MG63 (cell line): ENCODE results near the gene MYH6. TPM values are rescaled to one million over a fixed set of nuclear protein-coding genes. Genes with fewer than 3 reads are reported as not detected.

Experiments used
- DNase-seq: peaks from one replicate; pipeline ENCODE4 v3.0.0-alpha.2; 2020
- H3K27me3 ChIP-seq: fragments of 250-450 bp; sonication (Bioruptor Pico); 2 replicates; pipeline ENCODE4 v1.5.1; 2020; ENCODE audit warnings: mild to moderate bottlenecking, moderate library complexity
- H3K36me3 ChIP-seq: fragments of 250-450 bp; sonication (Bioruptor Pico); 2 replicates; pipeline ENCODE4 v1.5.1; 2020; ENCODE audit warnings: mild to moderate bottlenecking, moderate library complexity
- H3K4me3 ChIP-seq: fragments of 250-450 bp; sonication (Bioruptor Pico); 2 replicates; pipeline ENCODE4 v1.5.1; 2020; ENCODE audit warnings: mild to moderate bottlenecking, moderate library complexity
- H3K9me3 ChIP-seq: fragments of 250-450 bp; sonication (Bioruptor Pico); 2 replicates; pipeline ENCODE4 v1.5.1; 2020; ENCODE audit warnings: mild to moderate bottlenecking, moderate library complexity
- total RNA-seq: library from RNA; depleted of rRNA; stranded (reverse); fragments of >200 nt; shearing (Covaris generic); gene quantifications from 2 replicates; pipeline ENCODE4 v1.2.3, GENCODE V29; 2014; ENCODE audit warnings: low replicate concordance; rRNA removed

MYH6 gene
- total RNA-seq, 1 experiment from 2014 or later, result not detected

DNA sequence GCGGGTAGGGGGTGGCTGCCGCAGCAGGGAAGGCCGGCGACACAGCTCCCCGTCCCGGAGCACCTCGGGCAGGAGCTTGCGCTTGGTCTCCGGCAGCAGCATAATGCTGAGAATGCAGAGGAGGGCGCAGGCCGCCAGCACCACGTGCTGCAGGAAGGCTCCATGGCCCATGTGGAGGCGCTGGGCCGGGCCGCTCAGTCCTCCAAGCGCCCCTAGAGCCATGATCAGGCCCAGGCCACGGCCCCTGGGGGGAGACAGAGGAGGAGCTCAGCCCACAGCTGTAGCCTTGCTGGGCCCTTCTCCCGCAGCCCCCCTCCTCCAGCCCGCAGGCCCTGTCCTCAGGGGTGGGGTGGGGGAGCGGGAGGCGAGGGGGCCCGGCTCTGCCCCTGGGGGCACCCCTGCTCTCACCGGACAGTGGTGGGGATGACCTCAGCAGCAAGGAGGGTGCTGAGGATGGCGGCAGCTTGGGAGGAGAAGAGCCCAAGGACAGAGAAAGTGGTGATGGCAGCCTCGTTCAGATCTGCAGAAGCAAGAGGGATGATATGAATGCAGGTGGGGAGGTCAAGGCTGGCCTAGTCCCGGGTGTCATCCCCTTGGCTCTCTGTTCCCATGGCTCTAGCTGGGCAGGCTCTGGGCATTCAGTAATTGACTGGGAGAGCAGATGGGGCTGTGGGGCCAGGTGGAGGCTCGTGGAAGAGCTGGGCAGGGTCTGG lies 61.2 kb downstream of the MYH6 start:
- H3K4me3 ChIP-seq, result no peak overlapping the region
- H3K36me3 ChIP-seq, result no peaks in the 10 kb centered on the region
- DNase-seq, result no peak
- H3K9me3 ChIP-seq, result no peaks in the 10 kb centered on the region
- no peaks in the 10 kb centered on the region for H3K27me3 ChIP-seq

DNA sequence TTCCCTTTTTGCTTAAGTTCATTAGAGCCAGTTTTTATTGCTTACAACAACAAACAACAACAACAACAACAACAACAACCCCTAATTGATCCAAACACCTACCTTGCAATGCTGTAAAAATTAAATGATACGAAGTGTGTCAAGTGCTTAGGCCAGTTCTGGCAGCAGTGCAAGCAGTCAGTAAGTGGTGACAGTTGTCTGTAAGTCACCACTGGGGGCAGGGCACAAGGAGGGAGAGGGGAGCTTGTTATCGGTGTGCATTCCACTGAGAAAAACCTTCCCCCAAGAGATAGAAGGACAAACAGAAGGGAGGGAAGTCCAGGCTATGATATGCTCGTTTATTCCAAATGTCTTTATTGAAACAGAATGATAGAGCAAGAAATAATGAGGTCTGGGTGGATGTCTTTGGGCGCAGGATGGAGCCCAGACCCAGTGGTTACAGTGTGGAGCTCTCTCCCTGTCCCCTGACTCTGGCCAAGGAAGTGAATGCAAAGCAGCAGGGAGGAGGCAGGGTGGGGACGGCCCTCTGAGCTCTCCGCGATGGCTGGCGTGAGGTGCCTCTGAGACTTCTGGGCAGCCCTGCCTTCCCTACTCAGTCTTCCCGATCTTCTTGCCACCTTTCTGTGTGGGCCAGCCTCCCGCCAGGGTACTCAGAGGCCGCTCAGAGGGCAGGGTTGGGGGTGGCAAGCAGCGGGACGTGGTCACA lies 61.9 kb downstream of the MYH6 start:
- Histone ChIP-seq H3K9me3 (no peaks in the 10 kb centered on the region), H3K27me3 (no peaks in the 10 kb centered on the region), H3K36me3 (no peaks in the 10 kb centered on the region), H3K4me3 (no peak overlapping the region)
- DNase-seq, result no peak

DNA sequence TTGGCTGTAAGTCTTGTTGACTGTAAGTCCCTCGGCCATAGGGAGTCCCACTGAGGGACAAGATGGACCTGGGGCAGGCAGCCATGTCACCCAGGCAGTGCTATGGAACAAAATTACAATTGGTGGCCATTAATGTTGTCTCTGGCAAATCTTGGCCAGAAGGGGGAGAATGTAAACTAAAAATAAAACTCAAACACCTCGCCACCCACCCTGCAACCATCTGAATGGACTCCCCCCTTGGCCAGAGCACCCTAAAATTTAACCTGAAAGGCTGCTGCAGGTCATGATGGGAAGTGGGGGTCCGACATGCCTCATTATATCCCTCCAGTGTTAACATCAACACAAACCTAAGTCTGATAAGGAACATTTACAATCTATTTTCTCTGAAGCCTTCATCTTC lies 63.6 kb downstream of the MYH6 start:
- no peak for DNase-seq
- no peak overlapping the region for H3K4me3 ChIP-seq
- H3K9me3 ChIP-seq, result peaks cover under 1% of the 10 kb centered on the region; the same call in 1 of the 2 replicates
- no peaks in the 10 kb centered on the region for H3K27me3 ChIP-seq
- H3K36me3 ChIP-seq, result no peaks in the 10 kb centered on the region

GRCh38 chr14:23339506-23340268 lies 68.4 kb downstream of the MYH6 start:
- Histone ChIP-seq H3K4me3 (no peak overlapping the region), H3K9me3 (peaks cover 3% of the 10 kb centered on the region), H3K36me3 (no peaks in the 10 kb centered on the region), H3K27me3 (no peaks in the 10 kb centered on the region)
- no peak for DNase-seq

DNA sequence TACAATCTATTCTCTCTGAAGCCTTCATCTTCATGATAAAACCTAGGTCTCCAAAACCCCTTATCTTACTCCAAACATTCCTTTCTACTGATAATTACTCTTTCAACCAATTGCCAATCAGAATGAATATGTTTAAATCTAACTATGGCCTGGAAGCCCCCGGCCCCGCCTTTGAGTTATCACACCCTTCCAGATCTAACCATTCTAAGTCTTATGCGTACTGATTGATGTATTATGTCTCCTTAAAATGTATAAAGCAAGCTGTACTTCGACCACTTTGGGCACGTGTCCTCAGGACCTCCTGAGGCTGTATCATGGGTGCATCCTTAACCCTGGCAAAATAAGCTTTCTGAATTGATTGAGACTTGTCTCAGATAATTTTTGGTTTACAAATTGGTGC lies 72.5 kb downstream of the MYH6 start:
- H3K36me3 ChIP-seq, result no peaks in the 10 kb centered on the region
- no peak overlapping the region for H3K4me3 ChIP-seq
- no peak for DNase-seq
- peaks cover 3% of the 10 kb centered on the region for H3K9me3 ChIP-seq
- no peaks in the 10 kb centered on the region for H3K27me3 ChIP-seq

Other genes starting within 250 kb of the MYH6 start
- gene SLC7A8, start 224.6 kb downstream of the MYH6 start, total RNA-seq, result 0.13 and 8.4 TPM in 2 replicates
- gene RNF212B, start 170.3 kb downstream of the MYH6 start, total RNA-seq, result not detected in 2 replicates
- gene HOMEZ, start 122.1 kb downstream of the MYH6 start, total RNA-seq, result 0.76 and 1.4 TPM in 2 replicates
- gene PPP1R3E, start 105.4 kb downstream of the MYH6 start, total RNA-seq, result 0.30 TPM in 1 of 2 replicates, not detected in the other
- gene BCL2L2, start 101.4 kb downstream of the MYH6 start, total RNA-seq, result 7.1 and 10.7 TPM in 2 replicates
- 48.3 and 89.9 TPM in 2 replicates for gene PABPN1, start 86.8 kb downstream of the MYH6 start, total RNA-seq
- 6.1 TPM in 1 of 2 replicates, not detected in the other for gene SLC22A17, start 55.4 kb downstream of the MYH6 start, total RNA-seq
- 7.5 and 9.0 TPM in 2 replicates for gene EFS, start 43.1 kb downstream of the MYH6 start, total RNA-seq
- not detected in 2 replicates for gene IL25, start 35.5 kb downstream of the MYH6 start, total RNA-seq
- gene CMTM5, start 31.2 kb downstream of the MYH6 start, total RNA-seq, result not detected in 2 replicates
- gene MYH7, start 27.4 kb upstream of the MYH6 start, total RNA-seq, result not detected in 2 replicates
- gene NGDN, start 61.4 kb upstream of the MYH6 start, total RNA-seq, result 26.9 and 59.9 TPM in 2 replicates
- gene ZFHX2, start 143.5 kb upstream of the MYH6 start, total RNA-seq, result not detected in 2 replicates
- 0.84 and 3.3 TPM in 2 replicates for gene THTPA, start 148.0 kb upstream of the MYH6 start, total RNA-seq
- 0.79 and 9.7 TPM in 2 replicates for gene AP1G2, start 159.5 kb upstream of the MYH6 start, total RNA-seq
- not detected in 2 replicates for gene JPH4, start 170.5 kb upstream of the MYH6 start, total RNA-seq
- 1.6 TPM in 1 of 2 replicates, not detected in the other for gene DHRS2, start 228.1 kb upstream of the MYH6 start, total RNA-seq